ENCODE data around the gene TACR2.

DNA sequence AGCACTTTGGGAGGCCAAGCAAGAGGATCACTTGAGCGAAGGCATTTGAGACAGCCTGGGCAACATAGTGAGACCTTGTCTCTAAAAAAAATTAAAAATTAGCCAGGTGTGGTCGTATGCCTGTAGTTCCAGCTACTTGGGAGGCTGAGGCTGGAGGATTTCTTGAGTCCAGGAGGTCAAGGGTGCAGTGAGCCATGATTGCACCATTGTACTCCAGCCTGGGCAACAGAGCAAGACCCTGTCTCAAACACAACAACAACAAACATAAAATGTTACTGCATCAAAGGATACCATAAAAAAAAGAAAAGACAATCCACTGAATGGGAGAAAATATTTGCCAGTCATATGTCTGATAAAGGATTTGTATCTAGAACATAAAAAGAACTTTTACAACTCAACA, 60.5 kb downstream of the TACR2 start:
- no peak for TF ChIP-seq ELF4 (IDR thresholded peaks at IDR 0.05)
- no peak for TF ChIP-seq FOXA1 (IDR thresholded peaks at IDR 0.05)
- TF ChIP-seq BHLHE40 (IDR thresholded peaks at IDR 0.05; ENCODE audit: borderline replicate concordance): no peak
- no peak for TF ChIP-seq TARDBP (IDR thresholded peaks at IDR 0.05)
- no peak for TF ChIP-seq CTBP1 (IDR thresholded peaks at IDR 0.05; ENCODE audit: borderline replicate concordance)
- no peak for TF ChIP-seq HDGF (IDR thresholded peaks at IDR 0.05; ENCODE audit: borderline replicate concordance)
- TF ChIP-seq SUZ12 (IDR thresholded peaks at IDR 0.05): no peak
- no peak for TF ChIP-seq FOXK2 (IDR thresholded peaks at IDR 0.05)
- no peak for TF ChIP-seq SP1 (IDR thresholded peaks at IDR 0.05)
- TF ChIP-seq L3MBTL2 (conservative IDR thresholded peaks at IDR 0.05): no peak
